Measurements from ENCODE around the gene TUT4.

DNA sequence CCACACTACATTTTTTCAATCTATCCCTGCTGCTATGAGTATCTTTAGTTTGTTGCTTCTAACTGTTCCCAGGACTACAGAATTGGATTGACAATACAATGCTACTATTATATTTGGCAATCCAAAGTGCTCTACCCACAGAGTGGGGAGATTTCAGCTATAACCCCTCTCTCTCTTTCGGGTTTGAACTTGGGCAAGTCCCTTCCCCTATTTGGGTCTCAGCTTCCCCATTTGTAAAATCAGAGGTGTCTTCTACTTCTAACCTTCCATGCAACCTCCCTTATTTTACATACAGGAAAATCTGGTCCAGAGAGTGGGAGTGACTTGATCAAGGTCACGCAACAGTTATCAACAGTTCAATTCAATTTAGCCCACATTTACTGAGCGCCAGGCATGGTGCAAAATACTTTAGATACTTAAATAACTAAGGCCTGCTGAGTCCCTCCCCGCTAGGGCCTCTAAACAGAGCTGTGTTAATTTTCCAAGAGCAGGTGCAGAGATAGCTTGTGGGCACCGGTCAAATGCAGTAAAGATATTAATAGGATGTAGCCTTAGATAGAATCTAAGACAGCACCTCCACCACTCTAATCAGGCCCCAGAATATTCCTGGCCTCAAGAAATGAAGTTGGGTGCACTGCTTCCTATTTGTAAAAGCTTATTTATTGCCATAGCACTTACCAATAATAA, 39.9 kb upstream of the TUT4 start:
- TF ChIP-seq, protein P1, sequence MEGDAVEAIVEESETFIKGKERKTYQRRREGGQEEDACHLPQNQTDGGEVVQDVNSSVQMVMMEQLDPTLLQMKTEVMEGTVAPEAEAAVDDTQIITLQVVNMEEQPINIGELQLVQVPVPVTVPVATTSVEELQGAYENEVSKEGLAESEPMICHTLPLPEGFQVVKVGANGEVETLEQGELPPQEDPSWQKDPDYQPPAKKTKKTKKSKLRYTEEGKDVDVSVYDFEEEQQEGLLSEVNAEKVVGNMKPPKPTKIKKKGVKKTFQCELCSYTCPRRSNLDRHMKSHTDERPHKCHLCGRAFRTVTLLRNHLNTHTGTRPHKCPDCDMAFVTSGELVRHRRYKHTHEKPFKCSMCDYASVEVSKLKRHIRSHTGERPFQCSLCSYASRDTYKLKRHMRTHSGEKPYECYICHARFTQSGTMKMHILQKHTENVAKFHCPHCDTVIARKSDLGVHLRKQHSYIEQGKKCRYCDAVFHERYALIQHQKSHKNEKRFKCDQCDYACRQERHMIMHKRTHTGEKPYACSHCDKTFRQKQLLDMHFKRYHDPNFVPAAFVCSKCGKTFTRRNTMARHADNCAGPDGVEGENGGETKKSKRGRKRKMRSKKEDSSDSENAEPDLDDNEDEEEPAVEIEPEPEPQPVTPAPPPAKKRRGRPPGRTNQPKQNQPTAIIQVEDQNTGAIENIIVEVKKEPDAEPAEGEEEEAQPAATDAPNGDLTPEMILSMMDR (IDR thresholded peaks at IDR 0.05) = no peak
- no peak for TF ChIP-seq POLR2A (IDR thresholded peaks at IDR 0.05)
